Hepatocyte (in vitro differentiated cells): Measurements from ENCODE around the gene TP53TG5.

ENCODE experiments used
- EZH2 ChIP-seq: fragments of 200-600 bp; sonication (generic); IDR thresholded peaks from 2 replicates; pipeline ENCODE4 v1.6.1; 2016; ENCODE audit warnings: antibody characterized with exemption, mild to moderate bottlenecking, borderline replicate concordance
- EZH2phosphoT487 ChIP-seq: fragments of 200-600 bp; sonication (generic); IDR thresholded peaks from one replicate; pipeline ENCODE4 v1.6.1; 2018; ENCODE audit warnings: antibody characterized with exemption, mild to moderate bottlenecking, low read depth, moderate library complexity; ENCODE audit not compliant: unreplicated experiment, severe bottlenecking
- TF ChIP-seq, protein P1 (sequence below): fragments of 200-600 bp; sonication (generic); IDR thresholded peaks from 2 replicates; pipeline ENCODE4 v1.5.1; 2016; ENCODE audit warnings: antibody characterized with exemption, mild to moderate bottlenecking; ENCODE audit not compliant: poor library complexity

DNA sequence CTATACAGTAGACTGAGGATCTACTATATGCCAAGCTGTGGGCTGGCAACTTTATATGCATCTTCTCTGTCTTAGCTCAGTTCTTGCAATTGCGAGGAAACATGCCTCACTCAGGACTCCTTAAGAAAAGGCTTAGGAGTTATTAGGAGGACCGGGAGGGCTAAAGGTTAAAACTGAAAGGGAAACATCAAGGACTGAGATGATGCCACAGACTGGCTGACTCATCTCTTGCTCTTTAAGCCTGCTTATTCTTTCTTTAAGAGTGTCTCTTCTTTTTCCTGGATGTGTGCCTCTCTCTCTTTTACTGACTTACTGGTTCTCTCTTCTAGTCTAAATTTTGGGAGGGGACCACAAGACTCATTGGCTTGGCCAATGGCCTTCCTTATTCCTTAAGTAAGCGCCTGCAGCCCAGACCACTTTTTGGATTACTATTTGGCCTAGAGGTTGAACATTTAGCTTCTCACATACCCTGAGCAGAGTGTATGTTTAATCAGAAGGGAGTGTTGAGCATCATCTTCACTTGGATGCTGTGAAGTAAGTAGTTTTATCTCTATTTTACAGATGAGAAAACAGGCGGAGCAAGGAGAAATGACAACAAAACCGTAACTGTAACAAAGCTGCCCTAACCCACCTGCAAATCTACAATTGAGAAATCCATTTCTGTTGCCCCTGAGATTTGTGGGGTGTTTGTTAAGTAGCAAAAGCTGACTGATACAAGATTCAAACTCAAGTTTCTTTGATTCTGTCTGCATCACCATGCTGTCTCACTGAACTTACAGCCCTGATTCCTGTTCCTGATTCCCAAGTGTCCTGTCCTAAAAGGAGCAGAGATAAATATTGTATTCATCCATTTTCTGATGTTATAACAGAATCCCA, 22.7 kb downstream of the TP53TG5 start:
- TF ChIP-seq, protein P1, sequence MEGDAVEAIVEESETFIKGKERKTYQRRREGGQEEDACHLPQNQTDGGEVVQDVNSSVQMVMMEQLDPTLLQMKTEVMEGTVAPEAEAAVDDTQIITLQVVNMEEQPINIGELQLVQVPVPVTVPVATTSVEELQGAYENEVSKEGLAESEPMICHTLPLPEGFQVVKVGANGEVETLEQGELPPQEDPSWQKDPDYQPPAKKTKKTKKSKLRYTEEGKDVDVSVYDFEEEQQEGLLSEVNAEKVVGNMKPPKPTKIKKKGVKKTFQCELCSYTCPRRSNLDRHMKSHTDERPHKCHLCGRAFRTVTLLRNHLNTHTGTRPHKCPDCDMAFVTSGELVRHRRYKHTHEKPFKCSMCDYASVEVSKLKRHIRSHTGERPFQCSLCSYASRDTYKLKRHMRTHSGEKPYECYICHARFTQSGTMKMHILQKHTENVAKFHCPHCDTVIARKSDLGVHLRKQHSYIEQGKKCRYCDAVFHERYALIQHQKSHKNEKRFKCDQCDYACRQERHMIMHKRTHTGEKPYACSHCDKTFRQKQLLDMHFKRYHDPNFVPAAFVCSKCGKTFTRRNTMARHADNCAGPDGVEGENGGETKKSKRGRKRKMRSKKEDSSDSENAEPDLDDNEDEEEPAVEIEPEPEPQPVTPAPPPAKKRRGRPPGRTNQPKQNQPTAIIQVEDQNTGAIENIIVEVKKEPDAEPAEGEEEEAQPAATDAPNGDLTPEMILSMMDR: no peak
- TF ChIP-seq EZH2phosphoT487 (no peak), EZH2 (no peak)
